H1 (cell line): ENCODE results near the gene MZF1. TPM values are rescaled to one million over a fixed set of nuclear protein-coding genes. Genes with fewer than 3 reads are reported as not detected.

Source experiments
- ATF2 ChIP-seq: IDR thresholded peaks from 2 replicates; pipeline ENCODE4 v1.6.1; 2012; ENCODE audit warnings: low read length, inconsistent platforms
- ATF3 ChIP-seq: IDR thresholded peaks from 2 replicates; pipeline ENCODE4 v1.6.1; 2011; ENCODE audit warnings: low read depth, mild to moderate bottlenecking, low read length; ENCODE audit not compliant: insufficient read depth
- CBX8 ChIP-seq: fragments of 300-800, 300-1000 bp; sonication (generic); IDR thresholded peaks from 2 replicates; pipeline ENCODE4 v1.7.1; 2016; ENCODE audit warnings: low read depth, low read length, borderline replicate concordance
- CTBP2 ChIP-seq: IDR thresholded peaks from 2 replicates; pipeline ENCODE4 v1.7.0; 2011; ENCODE audit warnings: borderline replicate concordance, mild to moderate bottlenecking, moderate library complexity, mixed read lengths, low read length; ENCODE audit not compliant: insufficient read depth, insufficient read length
- EP300 ChIP-seq, 2 experiments: IDR thresholded peaks; 1 replicate in 1 of 2; 2 replicates in 1 of 2; pipeline ENCODE4 v1.6.1; 2011 to 2012; ENCODE audit warnings: low read depth in 2 of 2, low read length in 2 of 2, mild to moderate bottlenecking in 2 of 2, borderline replicate concordance in 1 of 2, inconsistent platforms in 1 of 2, moderate library complexity in 1 of 2
- FOSL1 ChIP-seq: IDR thresholded peaks from 2 replicates; pipeline ENCODE4 v1.6.1; 2011; ENCODE audit warnings: mild to moderate bottlenecking, low read depth, low read length, moderate library complexity; ENCODE audit not compliant: insufficient read depth
- JUND ChIP-seq: IDR thresholded peaks from 2 replicates; pipeline ENCODE4 v1.6.1; 2011; ENCODE audit warnings: mild to moderate bottlenecking, improper control_type of control experiment, low read length
- KDM1A ChIP-seq: fragments of 200-600, 300-600 bp; sonication (generic); IDR thresholded peaks from 2 replicates; pipeline ENCODE4 v1.7.1; 2016; ENCODE audit warnings: mild to moderate bottlenecking, low read length, borderline replicate concordance
- KDM5A ChIP-seq: fragments of 200-600 bp; IDR thresholded peaks from 2 replicates; pipeline ENCODE4 v1.7.1; 2012; ENCODE audit warnings: mild to moderate bottlenecking, low read length, inconsistent platforms, mixed read lengths
- POLR2A ChIP-seq, 2 experiments: IDR thresholded peaks; 1 replicate in 1 of 2; 2 replicates in 1 of 2; pipeline ENCODE4 v1.6.1; 2011; ENCODE audit warnings: low read depth in 2 of 2, low read length in 2 of 2, mild to moderate bottlenecking in 2 of 2; ENCODE audit errors: control extremely low read depth in 1 of 2
- POU5F1 ChIP-seq: IDR thresholded peaks from 2 replicates; pipeline ENCODE4 v1.6.1; 2011; ENCODE audit warnings: low read depth, mild to moderate bottlenecking, low read length, moderate library complexity
- RBBP5 ChIP-seq: IDR thresholded peaks from 2 replicates; pipeline ENCODE4 v1.7.1; 2012; ENCODE audit warnings: low read depth, mild to moderate bottlenecking, inconsistent platforms, low read length, moderate library complexity, borderline replicate concordance
- RFX5 ChIP-seq: IDR thresholded peaks from 2 replicates; pipeline ENCODE4 v1.6.1; 2011; ENCODE audit warnings: low read depth, low read length, improper control_type of control experiment, borderline replicate concordance
- SIRT6 ChIP-seq: IDR thresholded peaks from one replicate; pipeline ENCODE4 v1.7.1; 2012; ENCODE audit warnings: low read length, inconsistent platforms
- SIX5 ChIP-seq: IDR thresholded peaks from 2 replicates; pipeline ENCODE4 v1.6.1; 2011; ENCODE audit warnings: mild to moderate bottlenecking, low read depth, low read length
- SP2 ChIP-seq: IDR thresholded peaks from 2 replicates; pipeline ENCODE4 v1.6.1; 2012; ENCODE audit warnings: mild to moderate bottlenecking, low read length, inconsistent platforms
- SP4 ChIP-seq: IDR thresholded peaks from 2 replicates; pipeline ENCODE4 v1.6.1; 2012; ENCODE audit warnings: low read length, inconsistent platforms
- SRF ChIP-seq: IDR thresholded peaks from 2 replicates; pipeline ENCODE4 v1.6.1; 2011; ENCODE audit warnings: mild to moderate bottlenecking, low read depth, low read length, moderate library complexity
- SUZ12 ChIP-seq: fragments of 200-600 bp; sonication (generic); IDR thresholded peaks from 2 replicates; pipeline ENCODE4 v1.6.1; 2012; ENCODE audit warnings: mild to moderate bottlenecking, inconsistent platforms, low read length, moderate library complexity, mixed read lengths
- TBP ChIP-seq: IDR thresholded peaks from 2 replicates; pipeline ENCODE4 v1.6.1; 2011; ENCODE audit warnings: low read depth, low read length, improper control_type of control experiment
- TEAD4 ChIP-seq: IDR thresholded peaks from 2 replicates; pipeline ENCODE4 v1.6.1; 2012; ENCODE audit warnings: low read depth, low read length, inconsistent platforms, mixed read lengths
- polyA plus RNA-seq, 7 experiments: library from polyadenylated mRNA; depleted of rRNA in 3 of 7; stranded (reverse) in 5 of 7; unstranded in 2 of 7; fragments of >200 nt in 5 of 7; fragments of 200-250 nt in 2 of 7; gene quantifications; 1 replicate in 5 of 7; 2 replicates in 1 of 7; 4 replicates in 1 of 7; pipeline versions ENCODE4 v1.2.1 to v1.2.3, GENCODE V29; 2011 to 2013; ENCODE audit warnings: missing spikeins in 2 of 7, mixed read lengths in 2 of 7
- total RNA-seq: library from RNA; stranded (reverse); fragmentation: NEBNext Ultra II Directional; extraction: Animal tissue kit (Norgen Biotek cat#: 25700); gene quantifications from 2 replicates; pipeline ENCODE4 v1.2.1, GENCODE V29; 2021

The MZF1 gene
- total and polyA plus RNA-seq, 2 of the 8 experiments (the other 6 are each of a cell fraction or from before 2014, with no cell fraction given), result 15.2 to 25.0 TPM

GRCh38 chr19:58513694-58514563 lies 59.2 kb downstream of the MZF1 start (continued):
- TF ChIP-seq CBX8 (no peak), KDM1A (no peak), TEAD4 (peak; percentile 61; the same call in 1 of the 2 replicates), SP4 (no peak; the same call in 1 of the 2 replicates), SIX5 (no peak), RBBP5 (no peak), JUND (no peak), FOSL1 (peak; percentile 77; the same call in 1 of the 2 replicates), SUZ12 (no peak), CTBP2 (no peak), POU5F1 (no peak), ATF2 (no peak), RFX5 (no peak), SRF (no peak), SP2 (no peak), TBP (peak; percentile 60; the same call in 1 of the 2 replicates), KDM5A (no peak), POLR2A (IDR thresholded peaks at IDR 0.05; ENCODE audit: control extremely low read depth in 1 of 2, low read depth in 2 of 2, low read length in 2 of 2) (peak; percentile 85 to 89), SIRT6 (no peak), ATF3 (no peak), EP300 (IDR thresholded peaks at IDR 0.05; ENCODE audit: borderline replicate concordance in 1 of 2, low read depth in 2 of 2, low read length in 2 of 2) (peak in 1 of 2 experiments; percentile 20; a peak in 1 of 3 replicates)
